ENCODE measurements around the gene CPAMD8. TPM values are rescaled to one million over a fixed set of nuclear protein-coding genes. Genes with fewer than 3 reads are reported as not detected.

The CPAMD8 gene
- total RNA-seq, 2 donors from 2014 or later = 2.0 to 5.2 TPM

- Histone ChIP-seq H3K9me3 (no peaks in the 10 kb centered on the region), H3K4me3 (no peak overlapping the region), H3K4me1 (no peaks in the 10 kb centered on the region), H3K27ac (no peak overlapping the region), H3K36me3 (replicated peaks in 1 of 2; ENCODE audit: insufficient read depth in 1 of 2, low read depth in 2 of 2) (no peaks in the 10 kb centered on the region), H3K27me3 (peaks cover 0 to 3% of the 10 kb centered on the region in 2 donors)
- DNase-seq (peak in 1 of 4 donors; percentile 2), ATAC-seq (peak; percentile 21)
- 25 to 33% methylated on average over 9 of the region's 9 CpGs for WGBS, 2 donors
- TF ChIP-seq POLR2A (IDR thresholded peaks at IDR 0.05) = no peak
- TF ChIP-seq CTCF (IDR thresholded peaks at IDR 0.05) = no peak
- intact Hi-C loops (cut with DNase I) = no loop called here
These were observed 69.4 kb downstream of the CPAMD8 start for GRCh38 chr19:16957151-16957701.

GRCh38 chr19:16955161-16955560, 71.4 kb downstream of the CPAMD8 start:
- no peak for ATAC-seq
- WGBS, 2 donors = 59 to 61% methylated on average over 4 of the region's 4 CpGs

GRCh38 chr19:16952046-16952445, 74.6 kb downstream of the CPAMD8 start:
- ATAC-seq = no peak
- peaks cover 0 to 3% of the 10 kb centered on the region in 2 donors for H3K27me3 ChIP-seq
- DNase-seq = no peak
- no peaks in the 10 kb centered on the region for H3K36me3 ChIP-seq (replicated peaks in 1 of 2; ENCODE audit: insufficient read depth in 1 of 2, low read depth in 2 of 2)
- no peak overlapping the region for H3K4me3 ChIP-seq
- intact Hi-C loops (cut with DNase I) = no loop called here
- 74 to 87% methylated on average over 6 to 9 of the region's 9 CpGs for WGBS, 2 donors
- no peak overlapping the region for H3K27ac ChIP-seq
- H3K9me3 ChIP-seq = no peaks in the 10 kb centered on the region
- no peak for TF ChIP-seq CTCF (IDR thresholded peaks at IDR 0.05)
- TF ChIP-seq POLR2A (IDR thresholded peaks at IDR 0.05) = no peak
- no peaks in the 10 kb centered on the region for H3K4me1 ChIP-seq

More at GRCh38 chr19:16955161-16955560, 71.4 kb downstream of the CPAMD8 start:
- H3K9me3 ChIP-seq = no peaks in the 10 kb centered on the region
- peaks cover 0 to 3% of the 10 kb centered on the region in 2 donors for H3K27me3 ChIP-seq
- H3K27ac ChIP-seq = no peak overlapping the region
- H3K36me3 ChIP-seq (replicated peaks in 1 of 2; ENCODE audit: insufficient read depth in 1 of 2, low read depth in 2 of 2) = no peaks in the 10 kb centered on the region
- intact Hi-C loops (cut with DNase I) = no loop called here
- no peak for DNase-seq
- H3K4me3 ChIP-seq = no peak overlapping the region
- H3K4me1 ChIP-seq = no peaks in the 10 kb centered on the region
- no peak for TF ChIP-seq POLR2A (IDR thresholded peaks at IDR 0.05)
- TF ChIP-seq CTCF (IDR thresholded peaks at IDR 0.05) = no peak

- DNase-seq (no peak), ATAC-seq (no peak)
- H3K9me3 ChIP-seq = no peaks in the 10 kb centered on the region
- no peak overlapping the region for H3K27ac ChIP-seq
- WGBS, 2 donors = 63 to 77% methylated on average over 6 of the region's 6 CpGs
- peaks cover 0 to 3% of the 10 kb centered on the region in 2 donors for H3K27me3 ChIP-seq
- no peaks in the 10 kb centered on the region for H3K36me3 ChIP-seq (replicated peaks in 1 of 2; ENCODE audit: insufficient read depth in 1 of 2, low read depth in 2 of 2)
- TF ChIP-seq CTCF (IDR thresholded peaks at IDR 0.05) (no peak), POLR2A (IDR thresholded peaks at IDR 0.05) (no peak)
- intact Hi-C loops (cut with DNase I) = no loop called here
- H3K4me1 ChIP-seq = no peaks in the 10 kb centered on the region
- H3K4me3 ChIP-seq = no peak overlapping the region
These were observed 75.1 kb downstream of the CPAMD8 start for GRCh38 chr19:16951529-16951928.

- Histone ChIP-seq H3K27me3 (peaks cover 0 to 3% of the 10 kb centered on the region in 2 donors), H3K4me3 (no peak overlapping the region), H3K36me3 (replicated peaks in 1 of 2; ENCODE audit: insufficient read depth in 1 of 2, low read depth in 2 of 2) (no peaks in the 10 kb centered on the region), H3K4me1 (no peaks in the 10 kb centered on the region), H3K9me3 (no peaks in the 10 kb centered on the region), H3K27ac (no peak overlapping the region)
- TF ChIP-seq CTCF (IDR thresholded peaks at IDR 0.05) (no peak), POLR2A (IDR thresholded peaks at IDR 0.05) (no peak)
- WGBS, 2 donors = 70 to 80% methylated on average over 8 of the region's 8 CpGs
- intact Hi-C loops (cut with DNase I) = no loop called here
- DNase-seq = no peak
- ATAC-seq = no peak
These were observed 77.0 kb downstream of the CPAMD8 start for GRCh38 chr19:16949496-16950023.

Measured in body of pancreas (tissue), 4 donors.